Prostate gland (tissue), 2 donors: ENCODE measurements around the gene MITF.
"Not testable (repeated sequence)": the region's sequence is repeated elsewhere in the genome, so short reads cannot be mapped to it uniquely, and the experiment has no call there.

Experiments used
- CTCF ChIP-seq, 4 experiments: fragments of 200-600 bp in 2 of 4; fragments of 450-650 bp in 2 of 4; sonication (generic) in 2 of 4; IDR thresholded peaks; 1 replicate in 3 of 4; 2 replicates in 1 of 4; pipeline ENCODE4 v1.5.1; 2016 to 2019; ENCODE audit warnings: antibody characterized with exemption in 4 of 4, mild to moderate bottlenecking in 2 of 4, moderate library complexity in 2 of 4
- POLR2A ChIP-seq: fragments of 450-650 bp; IDR thresholded peaks from one replicate; pipeline ENCODE4 v1.6.1; 2016; ENCODE audit warnings: antibody characterized with exemption, mild to moderate bottlenecking
- POLR2AphosphoS5 ChIP-seq: sonication (generic); formaldehyde crosslinking; IDR thresholded peaks from one replicate; pipeline ENCODE4 v1.6.1; 2017; ENCODE audit warnings: antibody characterized with exemption

- not testable (repeated sequence) for TF ChIP-seq POLR2A; CTCF (IDR thresholded peaks at IDR 0.05); POLR2AphosphoS5
Observed at GRCh38 chr3:69909859-69910258, 170.6 kb downstream of the MITF start.
